ENCODE results near the gene EAF1. TPM values are rescaled to one million over a fixed set of nuclear protein-coding genes. Genes with fewer than 3 reads are reported as not detected.
"Not testable (repeated sequence)": the region's sequence is repeated elsewhere in the genome, so short reads cannot be mapped to it uniquely, and the experiment has no call there.

The EAF1 gene
- polyA plus RNA-seq, 3 donors: 9.0 to 44.0 (median 9.1) TPM

DNA sequence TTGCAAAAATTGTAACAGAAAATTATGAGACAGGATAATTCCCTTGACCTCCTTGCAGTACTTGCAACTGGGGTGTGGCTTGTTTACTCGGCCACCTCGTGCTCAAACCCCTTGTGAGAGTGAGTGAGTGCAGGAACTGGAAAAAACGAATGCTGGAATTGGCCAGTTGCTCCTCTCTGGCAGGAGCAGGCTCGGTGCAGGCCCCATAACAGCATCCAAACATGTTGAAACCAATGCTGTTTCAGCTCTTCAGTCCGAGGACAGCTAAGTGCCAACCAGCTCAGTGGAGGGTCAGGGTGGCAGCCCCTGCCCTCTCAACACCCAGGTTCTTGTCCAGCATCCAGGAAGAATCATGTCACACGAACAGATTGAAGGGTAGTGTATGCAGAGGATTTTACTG is 36.9 kb upstream of the EAF1 start:
- no peaks in the 10 kb centered on the region for H3K36me3 Mint-ChIP-seq
- no peaks in the 10 kb centered on the region for H3K27me3 ChIP-seq (ENCODE audit: control insufficient read depth in 2 of 2, insufficient read depth in 2 of 2, low read length in 2 of 2)
- H3K9me3 Mint-ChIP-seq: peaks cover 0 to 7% (median 3%) of the 10 kb centered on the region in 7 donors
- peaks cover 19% of the 10 kb centered on the region for H3K4me1 Mint-ChIP-seq
- H4K20me1 ChIP-seq (ENCODE audit: insufficient read depth, low read length): no peaks in the 10 kb centered on the region
- H3K36me3 ChIP-seq (replicated peaks in 1 of 2; ENCODE audit: control insufficient read depth in 1 of 2, insufficient read depth in 2 of 2, low read length in 2 of 2): no peaks in the 10 kb centered on the region
- H3K79me2 ChIP-seq (ENCODE audit: insufficient read depth, low read length): no peaks in the 10 kb centered on the region
- H3K9ac ChIP-seq (ENCODE audit: insufficient read depth, low read length, poor library complexity, severe bottlenecking): no peak overlapping the region
- no peaks in the 10 kb centered on the region for H3K9me3 ChIP-seq (replicated peaks in 1 of 2; ENCODE audit: control insufficient read depth in 1 of 2, insufficient read depth in 1 of 2, low read length in 2 of 2)
- no peak overlapping the region for H2AFZ ChIP-seq (ENCODE audit: insufficient read depth, low read depth, low read length, poor library complexity, severe bottlenecking)
- H3K27ac Mint-ChIP-seq: peak overlapping the region in 2 of 7 donors; percentile 52 to 53
- no peak for DNase-seq
- 100% methylated on average over 2 of the region's 6 CpGs for WGBS (ENCODE audit: insufficient coverage)
- no peak overlapping the region for H3K4me2 ChIP-seq (replicated peaks; ENCODE audit: extremely low read depth, low read length, poor library complexity, severe bottlenecking)
- peaks cover 0 to 4% (median 0%) of the 10 kb centered on the region in 3 donors for H3K27me3 Mint-ChIP-seq (ENCODE audit: low read depth in 3 of 3)
- peaks cover 12 to 14% of the 10 kb centered on the region in 2 donors for H3K4me1 ChIP-seq (ENCODE audit: control insufficient read depth in 1 of 2, insufficient read depth in 2 of 2, low read length in 2 of 2)
- H3K4me3 Mint-ChIP-seq: no peak overlapping the region
- intact Hi-C loops (cut with micrococcal nuclease): no loop called here
- H3K4me3 ChIP-seq (replicated peaks in 1 of 3; ENCODE audit: low read depth in 2 of 3, low read length in 3 of 3): no peak overlapping the region
- H3K27ac ChIP-seq (ENCODE audit: low read depth in 1 of 2, low read length in 2 of 2): no peak overlapping the region
- TF ChIP-seq, protein P1, sequence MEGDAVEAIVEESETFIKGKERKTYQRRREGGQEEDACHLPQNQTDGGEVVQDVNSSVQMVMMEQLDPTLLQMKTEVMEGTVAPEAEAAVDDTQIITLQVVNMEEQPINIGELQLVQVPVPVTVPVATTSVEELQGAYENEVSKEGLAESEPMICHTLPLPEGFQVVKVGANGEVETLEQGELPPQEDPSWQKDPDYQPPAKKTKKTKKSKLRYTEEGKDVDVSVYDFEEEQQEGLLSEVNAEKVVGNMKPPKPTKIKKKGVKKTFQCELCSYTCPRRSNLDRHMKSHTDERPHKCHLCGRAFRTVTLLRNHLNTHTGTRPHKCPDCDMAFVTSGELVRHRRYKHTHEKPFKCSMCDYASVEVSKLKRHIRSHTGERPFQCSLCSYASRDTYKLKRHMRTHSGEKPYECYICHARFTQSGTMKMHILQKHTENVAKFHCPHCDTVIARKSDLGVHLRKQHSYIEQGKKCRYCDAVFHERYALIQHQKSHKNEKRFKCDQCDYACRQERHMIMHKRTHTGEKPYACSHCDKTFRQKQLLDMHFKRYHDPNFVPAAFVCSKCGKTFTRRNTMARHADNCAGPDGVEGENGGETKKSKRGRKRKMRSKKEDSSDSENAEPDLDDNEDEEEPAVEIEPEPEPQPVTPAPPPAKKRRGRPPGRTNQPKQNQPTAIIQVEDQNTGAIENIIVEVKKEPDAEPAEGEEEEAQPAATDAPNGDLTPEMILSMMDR (IDR thresholded peaks at IDR 0.05): no peak

DNA sequence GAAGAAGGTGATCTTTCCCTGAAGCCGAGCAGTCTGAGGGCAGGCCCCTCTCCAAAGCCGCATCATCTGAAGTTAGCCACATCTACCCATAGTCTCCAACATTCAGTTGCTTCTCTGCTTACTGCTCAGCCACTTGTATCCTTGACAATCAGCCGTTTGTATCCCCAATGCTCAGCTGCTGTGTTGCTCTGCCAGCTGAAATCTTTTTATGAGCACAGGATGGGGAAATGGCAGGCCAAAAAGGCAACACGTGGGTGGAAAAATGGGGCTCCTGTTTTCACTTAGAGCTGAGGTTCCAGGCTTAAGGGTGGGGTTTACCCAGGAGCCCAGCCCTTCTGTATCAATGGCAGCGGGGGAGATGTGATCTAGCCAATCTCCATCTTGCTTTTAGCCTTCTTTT is 36.4 kb upstream of the EAF1 start:
- Mint-ChIP-seq H3K4me1 (peaks cover 13% of the 10 kb centered on the region), H3K27me3 (ENCODE audit: low read depth in 3 of 3) (peaks cover 0 to 4% (median 0%) of the 10 kb centered on the region in 3 donors), H3K27ac (peak overlapping the region in 1 of 7 donors; percentile 52), H3K36me3 (no peaks in the 10 kb centered on the region), H3K9me3 (peaks cover 0 to 7% (median 3%) of the 10 kb centered on the region in 7 donors), H3K4me3 (no peak overlapping the region)
- H3K79me2 ChIP-seq (ENCODE audit: insufficient read depth, low read length): no peaks in the 10 kb centered on the region
- H2AFZ ChIP-seq (ENCODE audit: insufficient read depth, low read depth, low read length, poor library complexity, severe bottlenecking): no peak overlapping the region
- no peak overlapping the region for H3K4me3 ChIP-seq (replicated peaks in 1 of 3; ENCODE audit: low read depth in 2 of 3, low read length in 3 of 3)
- H3K4me1 ChIP-seq (ENCODE audit: control insufficient read depth in 1 of 2, insufficient read depth in 2 of 2, low read length in 2 of 2): peaks cover 8 to 11% of the 10 kb centered on the region in 2 donors
- H3K9me3 ChIP-seq (replicated peaks in 1 of 2; ENCODE audit: control insufficient read depth in 1 of 2, insufficient read depth in 1 of 2, low read length in 2 of 2): no peaks in the 10 kb centered on the region
- 94% methylated on average over 3 of the region's 5 CpGs for WGBS (ENCODE audit: insufficient coverage)
- no peaks in the 10 kb centered on the region for H3K27me3 ChIP-seq (ENCODE audit: control insufficient read depth in 2 of 2, insufficient read depth in 2 of 2, low read length in 2 of 2)
- intact Hi-C loops (cut with micrococcal nuclease): no loop called here
- TF ChIP-seq, protein P1 (IDR thresholded peaks at IDR 0.05): no peak
- H3K36me3 ChIP-seq (replicated peaks in 1 of 2; ENCODE audit: control insufficient read depth in 1 of 2, insufficient read depth in 2 of 2, low read length in 2 of 2): no peaks in the 10 kb centered on the region
- no peaks in the 10 kb centered on the region for H4K20me1 ChIP-seq (ENCODE audit: insufficient read depth, low read length)
- H3K9ac ChIP-seq (ENCODE audit: insufficient read depth, low read length, poor library complexity, severe bottlenecking): no peak overlapping the region
- no peak overlapping the region for H3K4me2 ChIP-seq (replicated peaks; ENCODE audit: extremely low read depth, low read length, poor library complexity, severe bottlenecking)
- DNase-seq: no peak
- H3K27ac ChIP-seq (ENCODE audit: low read depth in 1 of 2, low read length in 2 of 2): no peak overlapping the region

DNA sequence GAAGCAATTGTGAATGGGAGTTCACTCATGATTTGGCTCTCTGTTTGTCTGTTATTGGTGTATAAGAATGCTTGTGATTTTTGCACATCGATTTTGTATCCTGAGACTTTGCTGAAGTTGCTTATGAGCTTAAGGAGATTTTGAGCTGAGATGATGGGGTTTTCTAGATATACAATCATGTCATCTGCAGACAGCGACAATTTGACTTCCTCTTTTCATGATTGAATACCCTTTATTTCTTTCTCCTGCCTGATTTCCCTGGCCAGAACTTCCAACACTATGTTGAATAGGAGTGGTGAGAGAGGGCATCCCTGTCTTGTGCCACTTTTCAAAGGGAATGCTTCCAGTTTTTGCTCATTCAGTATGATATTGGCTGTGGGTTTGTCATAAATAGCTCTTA is 34.1 kb upstream of the EAF1 start:
- H3K36me3 ChIP-seq (replicated peaks in 1 of 2; ENCODE audit: control insufficient read depth in 1 of 2, insufficient read depth in 2 of 2, low read length in 2 of 2); H3K9ac ChIP-seq (ENCODE audit: insufficient read depth, low read length, poor library complexity, severe bottlenecking); DNase-seq; H3K4me3 Mint-ChIP-seq; H3K4me1 Mint-ChIP-seq; H3K27ac ChIP-seq (ENCODE audit: low read depth in 1 of 2, low read length in 2 of 2); H2AFZ ChIP-seq (ENCODE audit: insufficient read depth, low read depth, low read length, poor library complexity, severe bottlenecking); H3K27me3 Mint-ChIP-seq (ENCODE audit: low read depth in 3 of 3); H3K4me2 ChIP-seq (replicated peaks; ENCODE audit: extremely low read depth, low read length, poor library complexity, severe bottlenecking); H3K27me3 ChIP-seq (ENCODE audit: control insufficient read depth in 2 of 2, insufficient read depth in 2 of 2, low read length in 2 of 2); H3K36me3 Mint-ChIP-seq; H3K4me3 ChIP-seq (replicated peaks in 1 of 3; ENCODE audit: low read depth in 2 of 3, low read length in 3 of 3); H3K27ac Mint-ChIP-seq; H3K79me2 ChIP-seq (ENCODE audit: insufficient read depth, low read length); intact Hi-C loops (cut with micrococcal nuclease); H3K4me1 ChIP-seq (ENCODE audit: control insufficient read depth in 1 of 2, insufficient read depth in 2 of 2, low read length in 2 of 2); H4K20me1 ChIP-seq (ENCODE audit: insufficient read depth, low read length): not testable (repeated sequence)
- H3K9me3 ChIP-seq (replicated peaks in 1 of 2; ENCODE audit: control insufficient read depth in 1 of 2, insufficient read depth in 1 of 2, low read length in 2 of 2): peaks cover 0 to 10% of the 10 kb centered on the region in 2 donors
- WGBS (ENCODE audit: insufficient coverage): no CpG with 5 or more reads among the region's 2 CpGs
- peaks cover 3 to 16% (median 8%) of the 10 kb centered on the region in 7 donors for H3K9me3 Mint-ChIP-seq

All from CD14-positive monocyte (primary cell).